Astrocyte (in vitro differentiated cells and primary cell): Measurements from ENCODE around the gene WFDC5. TPM values are rescaled to one million over a fixed set of nuclear protein-coding genes. Genes with fewer than 3 reads are reported as not detected.

ENCODE experiments used
- DNase-seq: peaks from one replicate; pipeline ENCODE4 v3.0.0-alpha.2; 2010; ENCODE audit warnings: low read depth
- FAIRE-seq: peaks from 2 replicates; lab custom pipeline; 2011; peaks lifted over from hg19 to GRCh38; lab: Jason Lieb, UNC
- H2AFZ ChIP-seq: 2 replicates; pipeline ENCODE4 v1.6.0; 2012; ENCODE audit warnings: low read depth, low read length, inconsistent platforms
- H3K27ac ChIP-seq: 2 replicates; pipeline ENCODE4 v1.5.1; 2011; ENCODE audit warnings: low read depth, low read length, inconsistent platforms
- H3K27me3 ChIP-seq: 2 replicates; pipeline ENCODE4 v1.6.0; 2011; ENCODE audit warnings: low read length, inconsistent platforms; ENCODE audit not compliant: insufficient read depth
- H3K36me3 ChIP-seq: 2 replicates; pipeline ENCODE4 v1.5.1; 2011; ENCODE audit warnings: low read length, inconsistent platforms; ENCODE audit not compliant: insufficient read depth
- H3K4me1 ChIP-seq: 2 replicates; pipeline ENCODE4 v1.5.1; 2011; ENCODE audit warnings: low read length, inconsistent platforms; ENCODE audit not compliant: insufficient read depth
- H3K4me2 ChIP-seq: 2 replicates; pipeline ENCODE4 v1.6.0; 2012; ENCODE audit warnings: low read length, inconsistent platforms
- H3K4me3 ChIP-seq: 2 replicates; pipeline ENCODE4 v1.5.1; 2011; ENCODE audit warnings: low read depth, mild to moderate bottlenecking, low read length, inconsistent platforms; ENCODE audit not compliant: insufficient read depth
- H3K79me2 ChIP-seq: 2 replicates; pipeline ENCODE4 v1.6.0; 2012; ENCODE audit warnings: mild to moderate bottlenecking, low read length, inconsistent platforms; ENCODE audit not compliant: insufficient read depth
- H3K9ac ChIP-seq: 2 replicates; pipeline ENCODE4 v1.6.0; 2012; ENCODE audit warnings: mild to moderate bottlenecking, low read length, inconsistent platforms
- H3K9me3 ChIP-seq: 2 replicates; pipeline ENCODE4 v1.5.1; 2012; ENCODE audit warnings: low read depth, mild to moderate bottlenecking, low read length, inconsistent platforms; ENCODE audit not compliant: insufficient read depth
- H4K20me1 ChIP-seq: 2 replicates; pipeline ENCODE4 v1.6.0; 2012; ENCODE audit warnings: low read length, inconsistent platforms; ENCODE audit not compliant: insufficient read depth
- H3K27ac Mint-ChIP-seq: one replicate; pipeline ENCODE4 v1.8.0; 2021; ENCODE audit warnings: mild to moderate bottlenecking, mixed read lengths; ENCODE audit not compliant: unreplicated experiment
- H3K27me3 Mint-ChIP-seq: one replicate; pipeline ENCODE4 v1.8.0; 2021; ENCODE audit warnings: low read depth, mixed read lengths; ENCODE audit not compliant: unreplicated experiment
- H3K36me3 Mint-ChIP-seq: one replicate; pipeline ENCODE4 v1.8.0; 2021; ENCODE audit warnings: low read depth, mixed read lengths; ENCODE audit not compliant: unreplicated experiment
- H3K4me1 Mint-ChIP-seq: one replicate; pipeline ENCODE4 v1.8.0; 2021; ENCODE audit warnings: low read depth, mixed read lengths; ENCODE audit not compliant: unreplicated experiment
- H3K4me3 Mint-ChIP-seq: one replicate; pipeline ENCODE4 v1.8.0; 2021; ENCODE audit warnings: mild to moderate bottlenecking, moderate library complexity, mixed read lengths; ENCODE audit not compliant: unreplicated experiment
- H3K9me3 Mint-ChIP-seq: one replicate; pipeline ENCODE4 v1.8.0; 2021; ENCODE audit warnings: mild to moderate bottlenecking, mixed read lengths; ENCODE audit not compliant: unreplicated experiment
- EZH2 ChIP-seq: IDR thresholded peaks from 2 replicates; pipeline ENCODE4 v1.6.1; 2012; ENCODE audit warnings: mild to moderate bottlenecking, low read length, inconsistent platforms; ENCODE audit not compliant: insufficient read depth
- total RNA-seq: library from RNA; stranded (reverse); gene quantifications from 2 replicates; pipeline ENCODE4 v1.2.1, GENCODE V29; 2021
- TF ChIP-seq, protein P1 (sequence below): IDR thresholded peaks from 2 replicates; pipeline ENCODE4 v1.5.1; 2011; ENCODE audit warnings: low read depth, mild to moderate bottlenecking, inconsistent platforms, low read length, moderate library complexity; ENCODE audit not compliant: insufficient read depth

Gene WFDC5
- total RNA-seq, 1 donor from 2014 or later = not detected

GRCh38 chr20:45088247-45088646 is 26.7 kb downstream of the WFDC5 start:
- DNase-seq (peak; percentile 89), FAIRE-seq (no peak)
- Histone ChIP-seq H3K79me2 (no peaks in the 10 kb centered on the region), H3K9me3 (no peaks in the 10 kb centered on the region), H3K27me3 (no peaks in the 10 kb centered on the region), H3K4me1 (peaks cover 5% of the 10 kb centered on the region), H3K36me3 (no peaks in the 10 kb centered on the region), H3K9ac (no peak overlapping the region), H3K4me2 (peak overlapping the region; percentile 39), H4K20me1 (no peaks in the 10 kb centered on the region), H2AFZ (no peak overlapping the region), H3K4me3 (no peak overlapping the region), H3K27ac (peak overlapping the region; percentile 16)
- Mint-ChIP-seq H3K9me3 (peaks cover 5% of the 10 kb centered on the region), H3K36me3 (peaks cover 15% of the 10 kb centered on the region), H3K27ac (no peak overlapping the region), H3K4me1 (peaks cover 17% of the 10 kb centered on the region), H3K4me3 (no peak overlapping the region), H3K27me3 (no peaks in the 10 kb centered on the region)
- TF ChIP-seq EZH2 = no peak
- TF ChIP-seq, protein P1, sequence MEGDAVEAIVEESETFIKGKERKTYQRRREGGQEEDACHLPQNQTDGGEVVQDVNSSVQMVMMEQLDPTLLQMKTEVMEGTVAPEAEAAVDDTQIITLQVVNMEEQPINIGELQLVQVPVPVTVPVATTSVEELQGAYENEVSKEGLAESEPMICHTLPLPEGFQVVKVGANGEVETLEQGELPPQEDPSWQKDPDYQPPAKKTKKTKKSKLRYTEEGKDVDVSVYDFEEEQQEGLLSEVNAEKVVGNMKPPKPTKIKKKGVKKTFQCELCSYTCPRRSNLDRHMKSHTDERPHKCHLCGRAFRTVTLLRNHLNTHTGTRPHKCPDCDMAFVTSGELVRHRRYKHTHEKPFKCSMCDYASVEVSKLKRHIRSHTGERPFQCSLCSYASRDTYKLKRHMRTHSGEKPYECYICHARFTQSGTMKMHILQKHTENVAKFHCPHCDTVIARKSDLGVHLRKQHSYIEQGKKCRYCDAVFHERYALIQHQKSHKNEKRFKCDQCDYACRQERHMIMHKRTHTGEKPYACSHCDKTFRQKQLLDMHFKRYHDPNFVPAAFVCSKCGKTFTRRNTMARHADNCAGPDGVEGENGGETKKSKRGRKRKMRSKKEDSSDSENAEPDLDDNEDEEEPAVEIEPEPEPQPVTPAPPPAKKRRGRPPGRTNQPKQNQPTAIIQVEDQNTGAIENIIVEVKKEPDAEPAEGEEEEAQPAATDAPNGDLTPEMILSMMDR = no peak

DNA sequence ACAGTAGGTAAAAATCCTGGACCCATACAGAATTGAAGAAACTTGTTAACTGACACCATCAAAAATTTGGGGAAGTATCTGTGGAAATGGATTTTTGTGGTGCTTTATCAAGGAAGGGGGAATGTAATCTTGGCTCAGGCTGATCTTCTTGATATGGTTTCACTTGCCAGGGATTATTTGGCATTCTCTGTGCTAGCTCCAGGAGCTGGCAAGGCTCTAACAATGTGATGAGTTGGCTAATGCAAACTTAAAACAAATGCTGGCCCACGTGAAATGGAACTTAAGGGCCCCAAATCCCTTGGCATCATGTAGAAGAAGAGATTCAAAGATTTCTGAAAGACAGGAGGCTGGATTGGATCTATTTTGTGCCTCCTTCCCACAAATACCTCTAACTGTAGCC is 27.2 kb downstream of the WFDC5 start:
- Histone ChIP-seq H3K27ac (peak overlapping the region; percentile 16), H3K9ac (no peak overlapping the region)
- no peak for FAIRE-seq

More for the DNA sequence above, 27.2 kb downstream of the WFDC5 start:
- Histone ChIP-seq H3K79me2 (no peaks in the 10 kb centered on the region), H3K27me3 (no peaks in the 10 kb centered on the region), H3K4me2 (peak overlapping the region; percentile 39), H3K9me3 (no peaks in the 10 kb centered on the region), H3K4me3 (no peak overlapping the region), H3K36me3 (no peaks in the 10 kb centered on the region), H4K20me1 (no peaks in the 10 kb centered on the region), H3K4me1 (peaks cover 5% of the 10 kb centered on the region), H2AFZ (no peak overlapping the region)
- TF ChIP-seq, protein P1 = no peak
- TF ChIP-seq EZH2 = no peak
- Mint-ChIP-seq H3K27me3 (no peaks in the 10 kb centered on the region), H3K9me3 (peaks cover 5% of the 10 kb centered on the region), H3K36me3 (peaks cover 17% of the 10 kb centered on the region), H3K4me3 (no peak overlapping the region), H3K27ac (no peak overlapping the region), H3K4me1 (peaks cover 17% of the 10 kb centered on the region)
- peak; percentile 58 for DNase-seq
